GM21717 (cell line): ENCODE results near the gene GPR63.

Experiments
- ATAC-seq: cut with Tn5 transposase; IDR thresholded peaks from one replicate; pipeline ENCODE4 v1.9.1; 2021; ENCODE audit warnings: mild to moderate bottlenecking, moderate library complexity; ENCODE audit not compliant: unreplicated experiment

The GPR63 gene

DNA sequence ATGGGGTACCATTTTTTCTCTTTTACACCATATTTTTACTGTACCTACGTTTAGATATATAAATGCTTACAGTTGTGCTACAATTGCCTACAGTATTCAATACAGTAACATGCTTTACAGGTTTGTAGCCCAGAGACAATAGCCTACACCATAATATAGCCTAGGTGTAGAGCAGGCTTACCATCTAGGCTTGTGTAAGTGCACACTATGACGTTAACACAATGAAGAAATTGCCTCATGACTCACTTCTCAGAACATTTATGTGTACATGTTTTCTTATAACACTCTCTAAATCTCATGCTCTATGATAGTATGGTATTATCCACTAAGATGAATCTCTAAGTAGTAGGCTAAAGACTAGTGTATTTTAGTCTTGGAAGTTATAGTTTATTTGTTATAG lies 13.5 kb downstream of the GPR63 start:
- no peak for ATAC-seq

DNA sequence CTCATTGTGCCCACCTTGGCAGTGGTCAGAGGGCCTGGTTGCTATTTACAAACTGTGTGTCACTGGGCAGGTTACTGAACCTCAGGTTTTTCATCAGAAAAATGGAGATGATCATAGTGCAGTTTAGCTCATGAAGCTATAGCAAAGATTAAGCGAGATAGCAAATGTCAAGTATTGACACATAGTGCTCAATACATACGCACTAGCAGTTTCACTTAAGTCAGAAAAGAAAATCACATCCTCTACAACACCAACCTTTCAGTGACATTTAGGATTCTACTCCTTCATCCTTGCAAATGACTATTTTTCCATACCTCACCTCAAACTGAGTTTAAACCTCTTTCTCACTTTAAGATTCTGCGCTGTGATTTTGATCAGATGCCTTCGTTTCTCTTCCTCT lies 16.2 kb downstream of the GPR63 start:
- no peak for ATAC-seq

DNA sequence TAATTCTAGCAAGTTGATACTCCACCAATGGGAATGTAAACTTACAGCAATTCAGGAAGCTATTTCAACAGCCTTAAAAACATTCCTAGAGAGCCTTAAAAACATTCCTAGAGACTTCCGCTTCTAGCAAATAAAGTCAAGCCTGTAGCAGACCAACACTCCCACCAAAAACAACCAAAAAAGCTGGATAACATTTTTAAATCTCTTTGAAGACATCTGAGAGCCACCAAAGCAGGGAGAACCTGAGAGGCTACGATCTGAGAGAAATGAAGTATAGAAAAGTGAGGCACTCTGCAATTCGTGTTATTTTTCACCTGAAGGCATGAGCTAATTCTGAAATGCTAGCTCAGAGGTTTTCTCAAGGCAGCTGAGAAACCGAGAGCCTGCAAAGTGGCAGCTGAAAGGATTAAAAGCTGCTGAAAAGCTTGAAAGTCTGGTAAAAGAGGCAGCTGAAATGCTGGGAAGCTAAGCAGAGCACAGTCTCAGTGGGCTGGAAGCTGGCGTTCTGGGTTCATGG lies 20.9 kb downstream of the GPR63 start:
- ATAC-seq, result no peak

DNA sequence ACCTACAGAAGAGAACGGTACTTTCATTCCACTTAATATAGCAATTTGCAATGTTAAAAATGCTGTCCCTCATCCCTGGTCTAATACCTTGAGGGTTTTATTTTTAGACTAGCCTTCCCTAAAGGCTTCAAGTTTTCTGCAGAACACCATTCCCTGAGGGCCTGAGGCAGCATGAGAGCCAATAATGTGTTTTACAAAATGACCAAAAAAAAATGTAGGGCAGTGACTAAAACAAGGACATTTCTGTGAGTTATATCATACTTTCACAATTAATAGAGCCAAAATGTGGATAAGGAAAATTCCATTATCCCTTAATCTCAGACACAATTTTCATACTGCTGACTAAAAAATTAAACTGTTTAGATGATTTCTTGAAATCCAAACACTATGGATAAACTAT lies 22.7 kb downstream of the GPR63 start:
- ATAC-seq, result no peak

DNA sequence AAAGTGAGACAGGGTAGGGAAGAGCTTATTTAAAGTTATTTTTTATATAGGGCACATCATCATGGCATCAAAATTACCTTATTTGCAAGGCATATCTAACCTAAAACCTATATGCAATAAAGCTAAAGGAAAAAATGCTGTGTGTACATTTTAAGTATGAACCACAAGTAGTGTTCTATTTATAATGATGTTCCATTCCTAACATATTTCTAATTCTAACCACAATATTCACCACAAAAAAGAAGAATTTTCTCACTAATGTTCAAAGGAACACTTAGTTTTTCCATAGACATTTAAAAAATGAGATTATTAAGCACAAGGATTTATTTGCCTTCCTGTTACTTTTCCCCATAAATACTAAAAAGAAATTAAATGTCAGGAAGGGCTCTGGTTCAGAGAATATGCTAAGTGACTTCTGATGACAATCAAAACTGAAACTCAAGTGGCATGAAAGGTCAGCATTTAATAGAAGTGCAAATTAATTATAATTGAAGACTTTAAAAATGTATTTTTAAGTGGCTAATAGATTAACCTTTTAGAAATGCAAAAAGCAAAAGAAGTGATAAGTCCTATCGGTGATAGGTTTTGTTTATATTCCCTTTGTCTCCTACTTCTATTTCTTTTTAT lies 25.1 kb downstream of the GPR63 start:
- no peak for ATAC-seq

DNA sequence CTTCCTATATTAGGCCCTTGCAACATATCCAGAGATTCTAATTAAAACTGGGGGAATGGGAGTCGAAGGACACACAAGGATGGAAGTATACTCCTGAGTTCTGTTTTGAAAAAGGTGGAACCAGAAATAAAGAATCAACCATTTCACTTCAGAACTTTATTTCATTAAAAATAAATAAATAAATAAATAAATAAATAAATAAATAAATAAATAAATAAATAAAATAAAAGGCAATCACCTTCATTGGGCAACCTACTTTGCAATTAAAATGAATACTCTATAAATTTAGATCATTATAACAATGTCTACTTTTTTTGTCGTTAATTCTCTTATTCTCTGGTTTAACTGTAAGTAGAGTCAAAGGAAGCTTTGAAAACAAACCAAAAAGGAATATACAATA lies 25.6 kb downstream of the GPR63 start:
- no peak for ATAC-seq

DNA sequence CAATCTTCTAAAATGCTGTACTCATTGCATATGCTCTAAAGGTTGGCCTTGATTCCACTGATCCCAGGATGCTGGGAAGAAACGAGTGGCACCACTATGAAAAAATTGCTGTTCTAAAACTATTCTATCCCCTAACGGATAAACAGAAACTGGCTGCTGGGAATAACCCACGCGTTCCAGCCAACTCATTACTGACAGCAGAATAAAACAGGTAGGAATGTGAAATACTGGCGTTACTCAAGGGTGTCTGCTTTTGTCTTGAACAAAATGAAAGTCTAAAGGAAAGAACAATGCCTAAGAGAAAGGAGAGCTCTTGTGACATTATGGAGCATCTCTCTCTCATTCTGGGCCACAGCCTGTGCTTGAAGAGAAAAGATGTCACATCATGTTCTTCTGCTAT lies 26.1 kb downstream of the GPR63 start:
- no peak for ATAC-seq

DNA sequence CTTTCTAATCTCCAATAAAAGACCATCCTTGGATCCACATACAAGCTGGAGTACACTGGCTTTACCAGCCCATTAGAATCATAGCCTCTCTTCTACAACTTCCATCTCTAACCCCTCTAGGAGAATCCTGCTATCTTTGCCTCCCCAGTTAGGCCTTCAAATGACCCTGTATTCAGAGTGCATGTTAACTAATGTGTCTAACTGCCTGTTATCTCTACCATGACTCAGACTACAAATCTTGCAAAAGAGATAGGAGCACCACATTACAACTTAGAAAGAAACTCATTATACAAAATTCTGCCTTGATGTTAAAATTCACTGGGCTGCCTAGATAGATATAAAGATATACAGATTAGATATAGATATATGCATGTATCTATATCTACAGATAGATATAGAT lies 28.2 kb downstream of the GPR63 start:
- ATAC-seq, result no peak

DNA sequence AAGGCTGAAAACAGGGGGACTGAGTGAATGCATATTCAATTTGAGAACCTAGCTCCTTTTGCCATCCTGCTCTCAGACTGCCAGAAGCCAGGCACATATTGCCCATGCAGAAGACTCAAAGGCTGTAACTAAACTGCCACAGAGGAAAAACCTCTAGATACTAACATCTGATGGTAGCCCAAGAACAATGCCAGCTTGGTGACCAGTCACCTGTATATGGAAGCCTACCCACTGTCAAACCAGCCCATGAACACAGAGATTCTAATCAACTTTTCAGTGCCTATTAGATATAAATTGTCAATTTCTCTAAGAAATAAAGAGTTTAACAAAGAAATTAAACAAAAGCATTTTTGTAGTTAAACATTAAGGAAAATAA lies 34.2 kb downstream of the GPR63 start:
- ATAC-seq, result no peak

DNA sequence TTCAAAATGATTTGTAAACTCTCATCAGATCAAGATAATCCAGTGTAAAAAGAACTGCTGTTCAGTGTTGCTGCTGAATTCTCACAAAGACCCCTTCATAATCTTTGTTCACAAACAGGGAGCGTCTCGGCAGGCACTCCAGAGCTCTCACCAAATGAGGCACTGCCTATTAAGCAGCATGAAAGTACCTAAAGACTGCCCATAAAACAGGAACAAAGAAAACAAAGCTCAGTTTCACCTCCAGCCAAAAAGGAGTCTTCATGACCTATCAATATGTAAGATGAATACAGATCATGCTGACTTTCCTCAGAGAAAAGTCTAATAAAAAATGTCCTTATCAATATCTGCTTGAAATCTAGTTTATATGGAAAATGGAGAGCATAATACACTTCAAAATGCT lies 41.8 kb downstream of the GPR63 start:
- peak; percentile 98 for ATAC-seq

DNA sequence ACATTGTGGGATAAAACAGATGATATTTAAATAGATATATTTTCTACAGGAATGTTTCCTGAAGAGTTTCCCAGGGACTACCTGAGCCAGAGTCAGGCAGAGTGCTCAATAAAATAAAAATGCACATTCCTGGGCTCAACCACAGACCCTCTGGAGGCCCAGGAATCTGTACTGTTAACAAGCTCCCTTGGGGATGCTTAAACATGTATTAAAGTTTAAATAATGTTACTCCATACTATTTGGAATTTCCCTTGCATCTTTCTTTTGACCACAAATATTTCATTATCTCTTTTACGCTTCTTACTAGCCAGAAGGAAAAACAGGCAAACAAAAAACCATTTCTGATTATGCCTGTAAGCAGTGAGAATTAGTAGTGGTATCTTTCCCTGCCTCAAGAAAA lies 42.3 kb downstream of the GPR63 start:
- no peak for ATAC-seq

DNA sequence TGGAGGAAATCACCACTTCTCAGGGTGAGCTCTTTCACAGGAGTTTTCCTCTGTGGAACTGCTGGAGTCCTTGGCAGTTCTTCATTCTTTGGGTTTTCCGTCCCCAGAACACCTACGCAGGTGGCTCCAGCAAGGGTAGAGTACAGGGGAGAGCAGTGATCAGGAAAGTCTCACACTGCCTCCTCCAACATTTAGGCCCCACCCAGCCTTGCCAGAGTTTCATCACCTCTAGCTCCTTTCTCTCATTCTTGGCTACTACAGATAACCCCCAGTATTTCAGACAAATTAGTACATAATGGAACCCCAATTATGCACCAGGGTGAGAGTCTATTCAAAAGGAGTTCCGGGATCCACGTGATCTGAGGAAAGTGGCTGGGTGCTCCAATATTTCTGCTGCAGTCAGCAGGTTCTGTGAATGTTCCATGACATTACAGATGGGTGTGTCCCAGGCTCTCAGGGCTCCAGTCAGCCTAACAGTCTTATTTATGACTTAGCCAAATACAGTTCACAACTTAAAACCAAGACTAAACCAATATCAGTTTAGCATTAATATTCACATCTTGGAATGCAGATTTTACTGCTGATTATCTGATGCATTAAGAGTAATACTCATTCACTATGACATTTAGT lies 44.6 kb downstream of the GPR63 start:
- ATAC-seq, result no peak

DNA sequence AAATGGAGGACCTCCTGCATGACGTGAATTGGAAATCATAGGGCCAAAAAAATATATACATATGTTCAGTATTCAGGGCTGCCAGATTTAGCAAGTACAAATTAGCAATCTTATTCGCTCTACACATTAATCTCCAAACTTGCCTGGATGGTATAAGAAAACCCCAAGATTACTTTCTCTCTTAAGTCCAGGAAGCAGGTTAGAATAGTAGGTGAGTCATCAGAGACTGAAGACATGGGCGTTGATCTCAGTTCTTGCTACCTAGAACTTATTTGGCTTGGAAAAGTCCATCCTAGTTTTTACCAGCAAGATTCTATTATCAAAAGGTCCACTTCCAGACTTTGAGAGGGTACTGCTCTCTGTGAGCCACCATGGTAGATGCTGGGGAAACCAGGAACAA lies 47.4 kb downstream of the GPR63 start:
- no peak for ATAC-seq

DNA sequence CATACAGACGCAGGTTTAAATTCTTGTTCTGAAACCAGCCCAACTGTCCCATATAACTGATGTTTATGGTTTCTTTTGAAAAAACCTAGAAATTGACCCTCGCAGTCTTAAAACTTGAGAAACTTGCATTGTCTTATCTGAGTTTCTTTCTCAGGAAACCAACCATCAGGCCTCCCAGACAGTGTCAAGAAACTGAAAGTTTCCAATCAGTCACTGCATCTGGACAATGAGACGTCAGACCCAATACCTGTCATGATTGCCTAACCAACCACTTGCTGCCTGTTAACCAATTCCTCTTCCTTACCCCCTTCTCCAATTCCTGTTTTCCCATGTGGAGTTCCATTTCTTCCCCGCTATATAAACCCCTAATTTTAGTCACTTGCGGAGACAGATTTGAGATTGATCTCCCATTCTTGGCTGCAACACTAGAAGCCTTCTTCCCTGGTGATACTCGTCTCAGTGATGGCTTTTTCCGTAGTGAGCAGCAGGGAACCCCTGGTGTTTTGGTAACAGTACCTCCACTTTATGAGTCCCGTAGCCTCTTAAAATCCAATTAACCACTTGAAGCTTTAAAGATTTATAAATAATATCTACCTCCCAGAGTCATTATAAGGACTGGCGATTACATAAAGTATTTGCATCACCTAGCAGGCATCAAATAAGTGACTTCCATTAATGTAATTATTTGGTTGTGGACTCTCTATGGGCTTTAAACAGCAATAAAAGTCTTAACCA lies 49.3 kb downstream of the GPR63 start:
- ATAC-seq, result no peak

DNA sequence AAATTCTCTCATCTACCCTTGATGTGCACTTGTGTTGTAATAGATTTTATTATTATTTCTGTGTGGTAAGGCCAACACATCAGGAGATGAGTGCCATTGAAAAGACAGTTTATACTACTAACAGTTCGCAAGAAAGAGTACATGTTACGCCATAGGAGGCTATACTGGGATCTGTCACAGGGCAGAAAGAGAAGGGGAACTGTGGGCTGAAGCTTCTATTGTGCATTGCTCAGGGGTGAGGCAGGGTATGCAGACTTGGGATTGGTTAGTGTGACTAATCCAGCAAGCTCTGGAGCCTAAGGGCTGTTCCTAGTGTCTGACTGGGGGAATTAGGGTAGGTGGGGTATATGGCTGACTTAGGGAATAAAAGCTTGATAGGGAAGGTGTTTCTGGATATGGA lies 50.9 kb downstream of the GPR63 start:
- no peak for ATAC-seq

DNA sequence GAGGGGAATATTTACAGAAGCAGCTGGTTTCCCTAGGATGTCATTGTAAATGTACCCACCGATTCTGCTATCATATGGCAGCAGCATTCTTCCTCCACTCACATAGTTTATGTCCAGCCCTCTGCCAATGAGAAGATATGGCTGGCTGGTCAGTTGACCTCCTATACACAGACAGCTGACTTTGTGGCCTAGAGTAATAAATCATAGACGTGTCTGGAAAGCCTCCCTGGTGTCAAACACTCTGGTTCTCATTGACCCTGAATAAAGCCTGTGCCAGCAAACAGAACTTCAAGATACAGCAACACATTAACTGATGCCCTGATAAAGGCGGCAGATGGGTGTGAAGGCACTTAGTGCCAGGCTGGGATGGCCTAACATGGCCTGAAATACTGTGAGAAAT lies 52.6 kb downstream of the GPR63 start:
- ATAC-seq, result no peak

DNA sequence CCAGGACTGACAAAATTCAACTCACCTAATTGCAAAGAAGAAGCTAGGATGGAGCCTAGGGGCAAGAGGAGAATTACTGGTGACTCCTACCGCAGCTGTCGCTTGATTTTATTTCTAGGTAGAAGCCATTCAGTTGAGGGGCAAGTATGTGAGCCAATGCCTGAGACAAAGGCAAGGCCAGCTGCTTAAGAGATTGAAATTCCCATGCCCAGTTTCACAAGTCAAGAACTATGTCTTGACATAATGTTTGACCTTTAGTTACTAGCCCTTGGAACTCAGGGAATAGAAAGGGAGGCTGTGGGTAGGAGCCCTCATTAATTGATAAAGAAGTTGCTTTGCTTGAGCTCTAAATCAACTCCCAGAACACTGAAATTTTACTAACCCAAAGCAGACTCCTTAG lies 54.0 kb downstream of the GPR63 start:
- no peak for ATAC-seq

DNA sequence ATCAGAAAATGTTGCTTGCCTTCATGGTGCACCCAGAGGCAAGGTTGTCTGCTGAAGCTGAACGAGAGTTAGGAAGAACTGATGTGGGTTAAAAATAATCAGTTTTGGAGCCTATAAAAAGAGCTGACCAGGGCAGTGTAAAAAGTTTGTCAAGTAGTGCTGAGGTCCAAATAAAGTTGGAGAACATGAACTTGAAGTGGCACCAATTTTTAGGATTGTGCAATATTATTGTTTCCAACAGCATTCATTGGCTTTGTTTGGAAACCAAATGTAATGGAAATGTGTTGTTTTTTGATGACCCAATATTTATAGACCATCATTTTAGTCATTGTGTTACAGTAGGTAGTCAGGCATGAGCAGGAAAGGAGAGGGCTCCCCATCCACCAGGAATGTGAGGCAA lies 55.7 kb downstream of the GPR63 start:
- ATAC-seq, result no peak

DNA sequence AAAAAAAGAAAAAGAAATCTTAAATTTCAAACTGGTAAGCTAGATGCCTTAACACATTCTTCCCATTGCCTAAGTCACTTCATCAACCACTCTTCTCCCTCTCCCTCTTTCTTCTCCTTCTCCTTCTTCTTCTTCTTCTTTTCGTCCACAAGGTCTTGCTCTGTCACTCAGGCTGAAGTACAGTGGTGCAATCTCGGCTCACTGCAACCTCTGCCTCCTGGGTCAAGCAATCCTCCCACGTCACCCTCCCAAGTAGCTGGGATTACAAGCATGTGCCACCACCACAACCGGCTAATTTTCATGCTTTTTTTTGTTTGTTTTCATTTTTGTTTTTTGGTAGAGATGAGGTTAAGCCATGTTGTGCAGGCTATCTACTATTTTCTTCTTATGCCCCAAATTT lies 60.2 kb downstream of the GPR63 start:
- ATAC-seq, result no peak

DNA sequence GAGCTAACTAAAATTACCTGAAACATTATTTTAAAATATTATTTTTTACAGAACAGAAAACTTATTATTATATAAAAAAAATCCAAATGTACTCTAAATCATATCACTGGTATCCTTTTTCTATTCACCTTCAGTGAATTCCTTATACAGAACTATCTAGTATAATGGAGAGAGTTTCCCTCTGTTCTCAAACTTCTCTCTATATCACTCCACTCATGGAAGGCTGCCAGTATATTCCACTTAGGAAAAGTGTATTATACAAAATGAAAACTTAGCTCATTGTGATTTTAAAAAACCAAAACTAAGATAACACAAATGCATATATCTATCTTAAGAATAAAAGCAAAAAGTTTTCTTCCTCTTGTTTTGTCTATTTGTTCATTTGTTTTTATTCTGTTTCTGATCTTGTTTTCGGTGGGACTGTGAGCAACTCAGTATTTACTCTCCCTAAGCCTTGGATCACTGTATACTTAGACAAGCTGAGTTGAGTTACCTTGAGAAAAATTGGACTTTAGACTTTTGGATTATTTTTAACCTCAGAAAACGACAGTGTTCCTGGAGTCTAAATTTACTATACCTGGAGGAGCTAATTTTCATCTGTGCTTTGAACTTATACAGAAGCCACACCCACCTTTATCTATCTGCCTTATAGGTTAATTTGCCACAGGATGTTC lies 61.4 kb downstream of the GPR63 start:
- ATAC-seq, result no peak

DNA sequence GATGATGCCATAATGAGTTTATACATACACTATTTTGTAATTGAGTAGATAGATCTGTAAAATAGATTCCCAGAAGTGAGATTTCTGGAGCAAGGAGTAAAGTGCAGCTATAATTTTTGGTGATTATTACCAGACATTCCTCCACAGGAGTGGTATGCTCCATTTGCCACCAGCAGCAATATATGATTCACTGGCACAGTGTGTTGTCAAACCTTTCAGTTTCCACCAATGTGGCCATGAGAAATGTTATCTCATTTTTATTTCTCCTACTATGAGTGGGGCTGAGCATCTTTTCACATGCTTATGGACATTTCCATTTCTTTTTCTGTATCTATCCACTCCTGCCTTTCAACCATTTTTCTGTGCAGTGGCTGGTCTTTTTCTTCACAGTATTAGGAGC lies 70.5 kb downstream of the GPR63 start:
- no peak for ATAC-seq

DNA sequence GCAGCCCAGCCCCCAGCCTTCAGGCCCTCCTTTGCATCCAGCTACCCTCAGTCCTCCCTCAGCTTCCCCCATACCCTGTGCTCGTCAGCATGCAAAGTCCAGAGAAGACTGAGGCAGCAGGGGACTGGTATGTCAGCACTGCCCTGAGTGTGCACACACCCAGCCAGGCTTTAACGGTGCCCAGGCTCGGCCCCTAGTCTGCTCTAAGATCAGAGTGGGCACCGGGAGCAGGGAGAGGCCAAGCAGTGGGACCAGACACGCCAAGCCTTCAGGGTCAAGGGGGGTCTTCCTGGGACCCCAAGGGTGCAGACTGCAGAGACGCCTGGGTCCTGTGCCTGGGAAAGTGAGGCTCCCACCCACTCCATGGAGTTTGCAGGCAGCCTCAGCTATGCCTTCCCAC lies 74.7 kb downstream of the GPR63 start:
- ATAC-seq, result no peak
